Measurements from ENCODE around the gene ACOT13. TPM values are rescaled to one million over a fixed set of nuclear protein-coding genes. Genes with fewer than 3 reads are reported as not detected.
"Not testable (repeated sequence)": the region's sequence is repeated elsewhere in the genome, so short reads cannot be mapped to it uniquely, and the experiment has no call there.

The ACOT13 gene
- polyA plus RNA-seq, 1 experiment: 50.3 TPM

DNA sequence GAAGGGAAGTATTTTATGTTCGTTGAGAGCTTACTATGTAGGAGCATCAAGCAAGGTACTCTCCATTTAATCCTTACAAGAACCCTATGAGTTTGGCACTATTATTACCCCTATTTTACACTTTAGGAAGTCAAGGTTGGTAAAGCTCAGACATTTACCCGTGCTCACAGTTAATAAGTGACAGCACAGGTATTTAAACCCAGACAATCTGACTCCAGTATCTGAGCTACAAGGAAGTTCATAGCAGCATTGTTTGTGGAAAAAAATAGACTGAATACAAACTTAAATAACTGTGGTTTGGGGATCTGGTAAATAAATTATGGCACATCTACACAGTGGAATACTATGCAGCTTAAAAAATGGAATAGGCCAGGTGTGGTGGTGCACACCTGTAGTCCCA lies 86.7 kb downstream of the ACOT13 start:
- CTCF ChIA-PET: interaction anchor here (0.7 to 1.7 kb wide), 2 partner anchors 14 to 172 kb away, joined by 4 to 7 read pairs; no protein-coding TSS in a partner anchor

GRCh38 chr6:24754378-24754777 lies 87.5 kb downstream of the ACOT13 start:
- H3K27ac ChIP-seq (ENCODE audit: low read depth, low read length); DNase-seq (ENCODE audit: low read depth, low spot score); H3K9me3 ChIP-seq (ENCODE audit: control insufficient read depth, insufficient read depth, low read length); H3K27me3 ChIP-seq (ENCODE audit: control insufficient read depth, insufficient read depth, low read length); H3K4me3 ChIP-seq (ENCODE audit: low read depth, low read length): not testable (repeated sequence)
- CTCF ChIA-PET: interaction anchor here (0.7 to 1.7 kb wide), 3 partner anchors 13 to 173 kb away, joined by 4 to 7 read pairs (median 4); no protein-coding TSS in a partner anchor
- POLR2A ChIA-PET: interaction anchor here (0.7 kb wide), 1 partner anchor 211 kb away, joined by 3 read pairs; no protein-coding TSS in a partner anchor

More for the DNA sequence above, 86.7 kb downstream of the ACOT13 start:
- no peak overlapping the region for H3K4me3 ChIP-seq (ENCODE audit: low read depth, low read length)
- H3K27me3 ChIP-seq (ENCODE audit: control insufficient read depth, insufficient read depth, low read length): no peaks in the 10 kb centered on the region
- no peak overlapping the region for H3K27ac ChIP-seq (ENCODE audit: low read depth, low read length)
- no peaks in the 10 kb centered on the region for H3K9me3 ChIP-seq (ENCODE audit: control insufficient read depth, insufficient read depth, low read length)
- POLR2A ChIA-PET: no interaction called here
- no peak for TF ChIP-seq CTCF (IDR thresholded peaks at IDR 0.05; ENCODE audit: low read depth, low read length)
- no peak for DNase-seq (ENCODE audit: low read depth, low spot score)

Other genes starting within 250 kb of the ACOT13 start
- 0.04 TPM in 1 of 2 replicates, not detected in the other for gene GPLD1, start 177.5 kb upstream of the ACOT13 start, polyA plus RNA-seq (2011; rRNA removed)
- gene ALDH5A1, start 172.1 kb upstream of the ACOT13 start, polyA plus RNA-seq (2011; rRNA removed): 0.11 and 0.35 TPM in 2 replicates
- 0.01 TPM in 1 of 2 replicates, not detected in the other for gene KIAA0319, start 20.9 kb upstream of the ACOT13 start, polyA plus RNA-seq (2011; rRNA removed)
- 36.3 and 46.6 TPM in 2 replicates for gene TDP2, start 178 bp upstream of the ACOT13 start, polyA plus RNA-seq (2011; rRNA removed)
- 76.4 and 111 TPM in 2 replicates for gene C6orf62, start 52.1 kb downstream of the ACOT13 start, polyA plus RNA-seq (2011; rRNA removed)
- 17.4 and 22.0 TPM in 2 replicates for gene GMNN, start 107.9 kb downstream of the ACOT13 start, polyA plus RNA-seq (2011; rRNA removed)
- gene ARMH2, start 131.8 kb downstream of the ACOT13 start, polyA plus RNA-seq (2011; rRNA removed): not detected in 2 replicates